Astrocyte (in vitro differentiated cells and primary cell): Measurements from ENCODE around the gene KCND2.

ENCODE experiments used
- EZH2 ChIP-seq: IDR thresholded peaks from 2 replicates; pipeline ENCODE4 v1.6.1; 2012; ENCODE audit warnings: mild to moderate bottlenecking, low read length, inconsistent platforms; ENCODE audit not compliant: insufficient read depth
- TF ChIP-seq, protein P1 (sequence below): IDR thresholded peaks from 2 replicates; pipeline ENCODE4 v1.5.1; 2011; ENCODE audit warnings: low read depth, mild to moderate bottlenecking, inconsistent platforms, low read length, moderate library complexity; ENCODE audit not compliant: insufficient read depth

DNA sequence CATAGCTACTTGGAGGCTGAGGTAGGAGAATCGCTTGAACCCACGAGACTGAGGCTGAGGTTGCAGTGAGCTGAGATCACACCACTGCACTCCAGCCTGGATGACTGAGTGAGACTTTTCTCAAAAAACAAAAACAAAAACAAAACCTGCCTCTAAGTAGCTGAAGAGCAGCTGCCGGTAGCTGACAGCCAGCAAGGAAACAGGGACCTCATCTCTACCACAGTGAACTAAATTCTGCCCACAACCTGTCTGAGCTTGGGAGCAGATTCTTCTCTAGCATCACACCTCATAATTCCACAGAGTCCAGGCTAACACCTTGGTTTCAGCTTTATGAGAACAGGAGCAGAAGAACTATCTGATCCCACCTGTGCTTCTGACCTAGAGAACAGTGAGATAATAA lies 246.2 kb downstream of the KCND2 start:
- TF ChIP-seq, protein P1, sequence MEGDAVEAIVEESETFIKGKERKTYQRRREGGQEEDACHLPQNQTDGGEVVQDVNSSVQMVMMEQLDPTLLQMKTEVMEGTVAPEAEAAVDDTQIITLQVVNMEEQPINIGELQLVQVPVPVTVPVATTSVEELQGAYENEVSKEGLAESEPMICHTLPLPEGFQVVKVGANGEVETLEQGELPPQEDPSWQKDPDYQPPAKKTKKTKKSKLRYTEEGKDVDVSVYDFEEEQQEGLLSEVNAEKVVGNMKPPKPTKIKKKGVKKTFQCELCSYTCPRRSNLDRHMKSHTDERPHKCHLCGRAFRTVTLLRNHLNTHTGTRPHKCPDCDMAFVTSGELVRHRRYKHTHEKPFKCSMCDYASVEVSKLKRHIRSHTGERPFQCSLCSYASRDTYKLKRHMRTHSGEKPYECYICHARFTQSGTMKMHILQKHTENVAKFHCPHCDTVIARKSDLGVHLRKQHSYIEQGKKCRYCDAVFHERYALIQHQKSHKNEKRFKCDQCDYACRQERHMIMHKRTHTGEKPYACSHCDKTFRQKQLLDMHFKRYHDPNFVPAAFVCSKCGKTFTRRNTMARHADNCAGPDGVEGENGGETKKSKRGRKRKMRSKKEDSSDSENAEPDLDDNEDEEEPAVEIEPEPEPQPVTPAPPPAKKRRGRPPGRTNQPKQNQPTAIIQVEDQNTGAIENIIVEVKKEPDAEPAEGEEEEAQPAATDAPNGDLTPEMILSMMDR: no peak
- TF ChIP-seq EZH2: no peak
